ENCODE results near the gene SLC26A5. TPM values are rescaled to one million over a fixed set of nuclear protein-coding genes. Genes with fewer than 3 reads are reported as not detected.

SLC26A5 gene
- total and polyA plus RNA-seq, 2 experiments from 2014 or later, result 0.30 TPM; not detected in 1

- H3K79me2 ChIP-seq, result no peaks in the 10 kb centered on the region
- H3K4me3 ChIP-seq, result no peak overlapping the region
- H3K4me2 ChIP-seq, result no peak overlapping the region
- 98% methylated on average over 5 of the region's 5 CpGs for WGBS (ENCODE audit: low lambda C conversion rate, missing lambda C conversion rate)
- no peaks in the 10 kb centered on the region for H3K27me3 ChIP-seq
- TF ChIP-seq EZH2 (IDR thresholded peaks at IDR 0.05; ENCODE audit: borderline replicate concordance) (no peak), CTCF (IDR thresholded peaks at IDR 0.05; ENCODE audit: poor library complexity) (no peak)
- H2AFZ ChIP-seq, result no peak overlapping the region
- no peaks in the 10 kb centered on the region for H4K20me1 ChIP-seq (ENCODE audit: insufficient read depth, poor library complexity, severe bottlenecking)
- H3K9me2 ChIP-seq (replicated peaks; ENCODE audit: insufficient read depth), result no peaks in the 10 kb centered on the region
- peaks cover 7% of the 10 kb centered on the region for H3K36me3 ChIP-seq (replicated peaks; ENCODE audit: insufficient read depth, low read depth)
- H3K4me1 ChIP-seq (ENCODE audit: insufficient read depth), result no peaks in the 10 kb centered on the region
- H3K27ac ChIP-seq, result no peak overlapping the region
- no peaks in the 10 kb centered on the region for H3K9me3 ChIP-seq (ENCODE audit: low read depth)
- DNase-seq (ENCODE audit: low spot score), result no peak
Observed at GRCh38 chr7:103369432-103369831, 76.6 kb downstream of the SLC26A5 start.

GRCh38 chr7:103349805-103350204, 96.2 kb downstream of the SLC26A5 start:
- Histone ChIP-seq H3K4me3 (no peak overlapping the region), H3K4me2 (peak overlapping the region; percentile 96)

GRCh38 chr7:103348959-103349358, 97.0 kb downstream of the SLC26A5 start:
- peaks cover 36% of the 10 kb centered on the region for H4K20me1 ChIP-seq (ENCODE audit: insufficient read depth, poor library complexity, severe bottlenecking)

More at GRCh38 chr7:103349805-103350204, 96.2 kb downstream of the SLC26A5 start:
- no peak for DNase-seq (ENCODE audit: low spot score)
- peaks cover 36% of the 10 kb centered on the region for H4K20me1 ChIP-seq (ENCODE audit: insufficient read depth, poor library complexity, severe bottlenecking)
- no peaks in the 10 kb centered on the region for H3K9me3 ChIP-seq (ENCODE audit: low read depth)
- H3K27ac ChIP-seq, result no peak overlapping the region
- H3K4me1 ChIP-seq (ENCODE audit: insufficient read depth), result peaks cover 18% of the 10 kb centered on the region
- H3K27me3 ChIP-seq, result no peaks in the 10 kb centered on the region
- 85% methylated on average over 1 of the region's 1 CpG for WGBS (ENCODE audit: low lambda C conversion rate, missing lambda C conversion rate)
- no peaks in the 10 kb centered on the region for H3K9me2 ChIP-seq (replicated peaks; ENCODE audit: insufficient read depth)
- H3K79me2 ChIP-seq, result peaks cover 78% of the 10 kb centered on the region
- H2AFZ ChIP-seq, result no peak overlapping the region
- no peak for TF ChIP-seq EZH2phosphoT487 (IDR thresholded peaks at IDR 0.05; ENCODE audit: low read depth, severe bottlenecking, unreplicated experiment)
- TF ChIP-seq EZH2 (IDR thresholded peaks at IDR 0.05; ENCODE audit: borderline replicate concordance), result no peak
- TF ChIP-seq CTCF (IDR thresholded peaks at IDR 0.05; ENCODE audit: poor library complexity), result no peak
- H3K36me3 ChIP-seq (replicated peaks; ENCODE audit: insufficient read depth, low read depth), result no peaks in the 10 kb centered on the region

More at GRCh38 chr7:103348959-103349358, 97.0 kb downstream of the SLC26A5 start:
- no peaks in the 10 kb centered on the region for H3K27me3 ChIP-seq
- no peaks in the 10 kb centered on the region for H3K9me3 ChIP-seq (ENCODE audit: low read depth)
- no peak overlapping the region for H3K27ac ChIP-seq
- H3K9me2 ChIP-seq (replicated peaks; ENCODE audit: insufficient read depth), result no peaks in the 10 kb centered on the region
- 84% methylated on average over 2 of the region's 2 CpGs for WGBS (ENCODE audit: low lambda C conversion rate, missing lambda C conversion rate)
- peak overlapping the region; percentile 96 for H3K4me2 ChIP-seq
- H3K4me3 ChIP-seq, result peak overlapping the region; percentile 59
- H3K36me3 ChIP-seq (replicated peaks; ENCODE audit: insufficient read depth, low read depth), result no peaks in the 10 kb centered on the region
- DNase-seq (ENCODE audit: low spot score), result no peak
- H3K79me2 ChIP-seq, result peaks cover 75% of the 10 kb centered on the region
- TF ChIP-seq EZH2 (IDR thresholded peaks at IDR 0.05; ENCODE audit: borderline replicate concordance), result no peak
- no peak for TF ChIP-seq CTCF (IDR thresholded peaks at IDR 0.05; ENCODE audit: poor library complexity)
- TF ChIP-seq EZH2phosphoT487 (IDR thresholded peaks at IDR 0.05; ENCODE audit: low read depth, severe bottlenecking, unreplicated experiment), result no peak
- no peak overlapping the region for H2AFZ ChIP-seq
- peaks cover 18% of the 10 kb centered on the region for H3K4me1 ChIP-seq (ENCODE audit: insufficient read depth)
